Activated CD4-positive, alpha-beta T cell treated with anti-CD3 and anti-CD28 coated beads for 48 hours (primary cell): ENCODE measurements around the gene PDE2A.

Experiments used
- DNase-seq: peaks from one replicate; pipeline ENCODE4 v3.0.0-alpha.2; 2020

The PDE2A gene

GRCh38 chr11:72634016-72634415 is 40.2 kb downstream of the PDE2A start:
- DNase-seq = no peak

- DNase-seq = no peak
These were observed 41.2 kb downstream of the PDE2A start for GRCh38 chr11:72633068-72633467.

- no peak for DNase-seq
These were observed 42.2 kb downstream of the PDE2A start for GRCh38 chr11:72631806-72632731.

GRCh38 chr11:72630104-72630852 is 43.9 kb downstream of the PDE2A start:
- no peak for DNase-seq

GRCh38 chr11:72629266-72629665 is 45.0 kb downstream of the PDE2A start:
- DNase-seq = no peak

GRCh38 chr11:72627594-72628281 is 46.5 kb downstream of the PDE2A start:
- no peak for DNase-seq

- DNase-seq = no peak
These were observed 47.7 kb downstream of the PDE2A start for GRCh38 chr11:72626414-72626936.

GRCh38 chr11:72625691-72626413 is 48.4 kb downstream of the PDE2A start:
- DNase-seq = no peak

- no peak for DNase-seq
These were observed 49.6 kb downstream of the PDE2A start for GRCh38 chr11:72624496-72625201.

GRCh38 chr11:72623052-72623451 is 51.2 kb downstream of the PDE2A start:
- no peak for DNase-seq

- no peak for DNase-seq
These were observed 53.1 kb downstream of the PDE2A start for GRCh38 chr11:72621008-72621610.

- DNase-seq = no peak
These were observed 55.4 kb downstream of the PDE2A start for GRCh38 chr11:72618803-72619202.

GRCh38 chr11:72617080-72617762 is 57.0 kb downstream of the PDE2A start:
- no peak for DNase-seq

GRCh38 chr11:72616655-72617054 is 57.6 kb downstream of the PDE2A start:
- no peak for DNase-seq

GRCh38 chr11:72615329-72615728 is 58.9 kb downstream of the PDE2A start:
- DNase-seq = no peak

- DNase-seq = no peak
These were observed 59.8 kb downstream of the PDE2A start for GRCh38 chr11:72614381-72614780.

GRCh38 chr11:72613977-72614376 is 60.2 kb downstream of the PDE2A start:
- DNase-seq = peak; percentile 14

- DNase-seq = no peak
These were observed 60.8 kb downstream of the PDE2A start for GRCh38 chr11:72613450-72613849.

GRCh38 chr11:72609476-72609875 is 64.7 kb downstream of the PDE2A start:
- DNase-seq = no peak

GRCh38 chr11:72609045-72609444 is 65.2 kb downstream of the PDE2A start:
- no peak for DNase-seq

GRCh38 chr11:72607496-72607895 is 66.7 kb downstream of the PDE2A start:
- no peak for DNase-seq
